Endothelial cell of umbilical vein (primary cell): Measurements from ENCODE around the gene SLC35G4. TPM values are rescaled to one million over a fixed set of nuclear protein-coding genes. Genes with fewer than 3 reads are reported as not detected.

Source experiments
- BruUV-seq: library from RNA; stranded (reverse); fragments of 400-500 nt; replicated peaks from 2 replicates; lab custom pipeline; 2021; lab: Mats Ljungman, UMichigan
- CTCF ChIA-PET: fragments of 300-600, 350-600 bp; sonication (Branson Sonifier 250); formaldehyde crosslinking; loops from one replicate; lab custom pipeline; 2021; ENCODE audit warnings: antibody characterized with exemption, inconsistent platforms; lab: Charles Lee
- POLR2A ChIA-PET: fragments of 300-600, 350-600 bp; sonication (Branson Sonifier 250); formaldehyde crosslinking; loops from one replicate; lab custom pipeline; 2021; ENCODE audit warnings: antibody characterized with exemption, inconsistent platforms; lab: Charles Lee
- DNase-seq: peaks from one replicate; pipeline ENCODE4 v3.0.0-alpha.2; 2011; ENCODE audit warnings: low read depth, low spot score
- FAIRE-seq: peaks from 2 replicates; lab custom pipeline; 2011; peaks lifted over from hg19 to GRCh38; lab: Jason Lieb, UNC
- H2AFZ ChIP-seq: 2 replicates; pipeline ENCODE4 v1.6.0; 2012; ENCODE audit warnings: low read depth, low read length, control low read depth, inconsistent platforms
- H3K27ac ChIP-seq: 2 replicates; pipeline ENCODE4 v1.5.1; 2011; ENCODE audit warnings: low read depth, mild to moderate bottlenecking, control low read depth, low read length, moderate library complexity; ENCODE audit not compliant: insufficient read depth
- H3K27me3 ChIP-seq, 2 experiments: 2 replicates each; pipeline versions ENCODE4 v1.6.0 to v1.6.1; 2011; ENCODE audit warnings: low read length in 2 of 2, mixed read lengths in 1 of 2; ENCODE audit not compliant: control insufficient read depth in 2 of 2, insufficient read depth in 2 of 2
- H3K36me3 ChIP-seq, 2 experiments: 2 replicates in 1 of 2; 3 replicates in 1 of 2; pipeline ENCODE4 v1.5.1; 2011; ENCODE audit warnings: low read length in 2 of 2, mild to moderate bottlenecking in 1 of 2, moderate library complexity in 1 of 2; ENCODE audit not compliant: control insufficient read depth in 2 of 2, insufficient read depth in 2 of 2; ENCODE audit errors: extremely low read depth in 1 of 2
- H3K4me1 ChIP-seq: 3 replicates; pipeline ENCODE4 v1.5.1; 2011; ENCODE audit warnings: mild to moderate bottlenecking, low read length; ENCODE audit not compliant: control insufficient read depth, insufficient read depth; ENCODE audit errors: extremely low read depth
- H3K4me2 ChIP-seq: 2 replicates; pipeline ENCODE4 v1.6.1; 2011; ENCODE audit warnings: low read length, control low read depth, mixed read lengths; ENCODE audit not compliant: insufficient read depth
- H3K4me3 ChIP-seq, 3 experiments: fragments of 200-600 bp in 1 of 3; sonication (generic), shearing (Covaris generic) in 1 of 3; replicated peaks in 1 of 3; 2 replicates each; pipeline ENCODE4 v1.5.1; 2011 to 2016; ENCODE audit warnings: control low read depth in 3 of 3, low read length in 3 of 3, mild to moderate bottlenecking in 2 of 3, inconsistent platforms in 1 of 3, low read depth in 1 of 3, moderate library complexity in 1 of 3; ENCODE audit not compliant: insufficient read depth in 1 of 3
- H3K79me2 ChIP-seq: 2 replicates; pipeline ENCODE4 v1.6.0; 2012; ENCODE audit warnings: low read length, inconsistent platforms; ENCODE audit not compliant: control insufficient read depth, insufficient read depth
- H3K9ac ChIP-seq: replicated peaks from 2 replicates; pipeline ENCODE3; 2011; ENCODE audit warnings: low read length, control low read depth; ENCODE audit not compliant: insufficient read depth; ENCODE audit errors: extremely low read depth
- H3K9me1 ChIP-seq: replicated peaks from 3 replicates; pipeline ENCODE4 v1.6.0; 2011; ENCODE audit warnings: mild to moderate bottlenecking, low read length; ENCODE audit not compliant: control insufficient read depth, insufficient read depth; ENCODE audit errors: extremely low read depth
- H3K9me3 ChIP-seq: replicated peaks from 2 replicates; pipeline ENCODE4 v1.5.1; 2012; ENCODE audit warnings: low read length, inconsistent platforms; ENCODE audit not compliant: control insufficient read depth, insufficient read depth
- H4K20me1 ChIP-seq: replicated peaks from 2 replicates; pipeline ENCODE3; 2011; ENCODE audit warnings: mild to moderate bottlenecking, low read length; ENCODE audit not compliant: control insufficient read depth, insufficient read depth; ENCODE audit errors: extremely low read depth
- EZH2 ChIP-seq: IDR thresholded peaks from 2 replicates; pipeline ENCODE4 v1.6.1; 2012; ENCODE audit warnings: borderline replicate concordance, low read depth, mild to moderate bottlenecking, moderate library complexity, low read length, inconsistent platforms; ENCODE audit not compliant: severe bottlenecking
- FOS ChIP-seq: IDR thresholded peaks from 2 replicates; pipeline ENCODE4 v1.6.1; 2011; ENCODE audit warnings: mild to moderate bottlenecking, low read length, moderate library complexity, borderline replicate concordance; ENCODE audit not compliant: insufficient read depth
- GATA2 ChIP-seq: IDR thresholded peaks from 2 replicates; pipeline ENCODE4 v1.7.0; 2011; ENCODE audit warnings: low read depth, mild to moderate bottlenecking, moderate library complexity, mixed read lengths, low read length; ENCODE audit not compliant: insufficient read length, insufficient read depth
- JUN ChIP-seq: IDR thresholded peaks from 2 replicates; pipeline ENCODE4 v1.6.1; 2011; ENCODE audit warnings: borderline replicate concordance, low read depth; ENCODE audit not compliant: insufficient read length, insufficient read depth
- MYC ChIP-seq: IDR thresholded peaks from one replicate; pipeline ENCODE4 v1.6.1; 2011; ENCODE audit warnings: mild to moderate bottlenecking, low read depth, low read length
- POLR2A ChIP-seq: IDR thresholded peaks from 2 replicates; pipeline ENCODE4 v1.6.1; 2012; ENCODE audit warnings: low read depth, mild to moderate bottlenecking, control low read depth, low read length
- POLR2AphosphoS5 ChIP-seq: IDR thresholded peaks from 2 replicates; pipeline ENCODE4 v1.6.1; 2012; ENCODE audit warnings: low read depth, mild to moderate bottlenecking, control low read depth, low read length, moderate library complexity; ENCODE audit not compliant: insufficient read depth
- dilution Hi-C: fragments of 300-500 bp; cut with MboI; formaldehyde crosslinking; loops from one replicate; pipeline ENCODE4 v1.15.0; 2019; ENCODE audit warnings: low sequenced_read_pairs; ENCODE audit not compliant: extremely low pct_ligation_motif_present
- intact Hi-C: fragments of 100-400 bp; cut with micrococcal nuclease; formaldehyde crosslinking; loops from one replicate; pipeline ENCODE4 v1.10.0; 2022
- polyA plus RNA-seq, 4 experiments: library from polyadenylated mRNA; depleted of rRNA in 3 of 4; stranded (reverse) in 3 of 4; unstranded in 1 of 4; fragments of >200 nt; gene quantifications; 2 replicates each; pipeline versions ENCODE4 v1.2.1 to v1.2.3, GENCODE V29; 2011 to 2012; ENCODE audit warnings: missing spikeins in 1 of 4
- total RNA-seq: library from RNA; stranded (reverse); gene quantifications from 2 replicates; pipeline ENCODE4 v1.2.3, GENCODE V29; 2021
- TF ChIP-seq, protein P1 (sequence below): IDR thresholded peaks from 2 replicates; pipeline ENCODE4 v1.6.1; 2011; ENCODE audit not compliant: insufficient read depth, insufficient read length
- TF ChIP-seq, protein P2 (sequence below), 2 donors: IDR thresholded peaks; 1 replicate in 1 of 2; 2 replicates in 1 of 2; pipeline ENCODE4 v1.5.1; 2011; ENCODE audit warnings: low read length in 2 of 2, mild to moderate bottlenecking in 2 of 2, moderate library complexity in 2 of 2, control low read depth in 1 of 2, inconsistent platforms in 1 of 2, low read depth in 1 of 2; ENCODE audit not compliant: insufficient read depth in 1 of 2; ENCODE audit errors: extremely low read depth in 1 of 2

Gene SLC35G4
- total and polyA plus RNA-seq, 2 donors (not counting 3 experiments of a cell fraction or from before 2014, with no cell fraction given): not detected

DNA sequence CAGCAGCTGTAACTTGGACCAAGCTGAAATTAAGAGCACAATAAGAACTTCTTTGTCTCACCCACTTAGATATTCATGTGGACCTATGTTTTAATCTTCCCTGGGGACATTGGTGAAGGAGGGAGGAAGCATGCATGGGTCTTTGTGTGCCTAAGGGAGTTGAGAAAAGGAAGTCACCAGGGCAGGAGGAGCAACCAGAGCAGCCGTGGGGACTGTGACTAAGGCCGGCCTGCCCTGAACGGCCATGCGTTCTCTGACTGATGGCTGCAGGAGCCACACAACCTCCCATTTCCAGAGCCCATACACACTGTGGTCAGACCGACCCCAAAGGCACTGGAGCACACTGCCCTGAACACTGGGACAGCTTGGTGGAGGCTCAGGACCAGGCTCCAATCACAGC lies 43.7 kb upstream of the SLC35G4 start:
- no peaks in the 10 kb centered on the region for H3K4me1 ChIP-seq
- no peak overlapping the region for H3K4me2 ChIP-seq
- H2AFZ ChIP-seq: no peak overlapping the region
- ChIA-PET CTCF (interaction anchor here (1.0 kb wide), 1 partner anchor 12 kb away, joined by 5 read pairs; no protein-coding TSS in a partner anchor), POLR2A (no interaction called here)
- no peak overlapping the region for H3K27ac ChIP-seq
- H3K36me3 ChIP-seq: no peaks in the 10 kb centered on the region
- H4K20me1 ChIP-seq: no peaks in the 10 kb centered on the region
- no peak overlapping the region for H3K9ac ChIP-seq
- no peak overlapping the region for H3K4me3 ChIP-seq
- dilution Hi-C loops: no loop called here
- FAIRE-seq: no peak
- intact Hi-C loops: no loop called here
- DNase-seq: no peak
- H3K9me1 ChIP-seq: no peaks in the 10 kb centered on the region
- no TSS peak for BruUV-seq
- TF ChIP-seq POLR2A: no peak
- H3K79me2 ChIP-seq: no peaks in the 10 kb centered on the region
- no peaks in the 10 kb centered on the region for H3K9me3 ChIP-seq
- peaks cover 0 to 2% of the 10 kb centered on the region in 2 experiments for H3K27me3 ChIP-seq

DNA sequence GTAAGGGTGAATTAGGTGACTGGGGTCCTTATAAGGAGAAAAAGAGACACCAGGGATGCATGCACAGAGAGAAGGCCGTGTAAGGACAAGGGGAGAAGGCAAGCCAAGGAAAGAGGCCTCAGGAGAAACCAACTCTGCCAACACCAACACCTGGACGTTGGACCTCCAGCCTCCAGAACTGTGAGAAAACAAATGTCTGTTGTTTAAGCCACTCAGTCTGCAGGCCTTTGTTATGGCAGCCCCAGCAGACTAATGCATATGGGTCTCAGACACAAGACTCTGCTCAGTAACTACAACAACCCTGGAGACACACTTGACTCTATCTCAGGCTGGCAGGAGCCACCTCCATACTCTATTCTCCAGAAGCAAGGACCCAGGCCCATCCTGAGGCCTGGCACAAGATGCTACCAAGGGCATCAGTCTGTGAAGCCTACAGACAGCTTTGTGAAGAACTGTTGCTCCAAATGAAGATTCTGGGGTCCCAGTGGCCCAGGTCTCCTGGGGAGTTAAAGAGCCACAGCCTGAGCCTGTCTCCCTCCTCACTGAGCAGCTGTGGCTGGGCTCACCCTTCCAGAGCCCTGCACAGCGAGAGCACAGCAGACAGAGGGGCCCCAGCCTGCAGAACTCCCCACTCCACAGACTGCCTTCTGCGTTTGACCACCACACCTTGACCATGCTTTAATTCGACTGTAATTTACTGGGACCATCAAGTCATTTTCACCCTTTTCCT lies 43.0 kb upstream of the SLC35G4 start:
- no peak overlapping the region for H3K27ac ChIP-seq
- ChIA-PET CTCF (interaction anchor here (2.2 kb wide), 1 partner anchor 13 kb away, joined by 14 read pairs; no protein-coding TSS in a partner anchor), POLR2A (no interaction called here)
- H3K4me3 ChIP-seq: no peak overlapping the region
- H3K27me3 ChIP-seq: peaks cover 0 to 2% of the 10 kb centered on the region in 2 experiments
- no peak overlapping the region for H3K4me2 ChIP-seq
- TF ChIP-seq JUN (no peak), FOS (no peak), POLR2A (no peak), GATA2 (no peak), MYC (no peak), POLR2AphosphoS5 (no peak), EZH2 (no peak)
- TF ChIP-seq, protein P1, sequence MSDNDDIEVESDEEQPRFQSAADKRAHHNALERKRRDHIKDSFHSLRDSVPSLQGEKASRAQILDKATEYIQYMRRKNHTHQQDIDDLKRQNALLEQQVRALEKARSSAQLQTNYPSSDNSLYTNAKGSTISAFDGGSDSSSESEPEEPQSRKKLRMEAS: no peak
- TF ChIP-seq, protein P2, sequence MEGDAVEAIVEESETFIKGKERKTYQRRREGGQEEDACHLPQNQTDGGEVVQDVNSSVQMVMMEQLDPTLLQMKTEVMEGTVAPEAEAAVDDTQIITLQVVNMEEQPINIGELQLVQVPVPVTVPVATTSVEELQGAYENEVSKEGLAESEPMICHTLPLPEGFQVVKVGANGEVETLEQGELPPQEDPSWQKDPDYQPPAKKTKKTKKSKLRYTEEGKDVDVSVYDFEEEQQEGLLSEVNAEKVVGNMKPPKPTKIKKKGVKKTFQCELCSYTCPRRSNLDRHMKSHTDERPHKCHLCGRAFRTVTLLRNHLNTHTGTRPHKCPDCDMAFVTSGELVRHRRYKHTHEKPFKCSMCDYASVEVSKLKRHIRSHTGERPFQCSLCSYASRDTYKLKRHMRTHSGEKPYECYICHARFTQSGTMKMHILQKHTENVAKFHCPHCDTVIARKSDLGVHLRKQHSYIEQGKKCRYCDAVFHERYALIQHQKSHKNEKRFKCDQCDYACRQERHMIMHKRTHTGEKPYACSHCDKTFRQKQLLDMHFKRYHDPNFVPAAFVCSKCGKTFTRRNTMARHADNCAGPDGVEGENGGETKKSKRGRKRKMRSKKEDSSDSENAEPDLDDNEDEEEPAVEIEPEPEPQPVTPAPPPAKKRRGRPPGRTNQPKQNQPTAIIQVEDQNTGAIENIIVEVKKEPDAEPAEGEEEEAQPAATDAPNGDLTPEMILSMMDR (IDR thresholded peaks at IDR 0.05; ENCODE audit: extremely low read depth in 1 of 2, insufficient read depth in 1 of 2, low read depth in 1 of 2, low read length in 2 of 2): no peak
- no peaks in the 10 kb centered on the region for H3K79me2 ChIP-seq
- FAIRE-seq: no peak
- BruUV-seq: no TSS peak
- no peaks in the 10 kb centered on the region for H3K9me3 ChIP-seq
- H3K9ac ChIP-seq: no peak overlapping the region
- intact Hi-C loops: no loop called here
- no peaks in the 10 kb centered on the region for H3K36me3 ChIP-seq
- H3K4me1 ChIP-seq: no peaks in the 10 kb centered on the region
- no peaks in the 10 kb centered on the region for H3K9me1 ChIP-seq
- H4K20me1 ChIP-seq: no peaks in the 10 kb centered on the region
- dilution Hi-C loops: no loop called here
- no peak for DNase-seq
- no peak overlapping the region for H2AFZ ChIP-seq
